PC-3 (cell line): ENCODE results near the gene ADAMTS9.

ENCODE experiments used
- EZH2 ChIP-seq: fragments of 300-600 bp; sonication (generic); IDR thresholded peaks from one replicate; pipeline ENCODE4 v1.6.1; 2017; ENCODE audit warnings: antibody characterized with exemption, mild to moderate bottlenecking, low read length; ENCODE audit not compliant: unreplicated experiment
- TF ChIP-seq, protein P1 (sequence below): fragments of 300-600 bp; sonication (generic); conservative IDR thresholded peaks from 2 replicates; pipeline ENCODE4 v1.5.1; 2017; ENCODE audit warnings: antibody characterized with exemption, low read depth, mild to moderate bottlenecking, low read length

DNA sequence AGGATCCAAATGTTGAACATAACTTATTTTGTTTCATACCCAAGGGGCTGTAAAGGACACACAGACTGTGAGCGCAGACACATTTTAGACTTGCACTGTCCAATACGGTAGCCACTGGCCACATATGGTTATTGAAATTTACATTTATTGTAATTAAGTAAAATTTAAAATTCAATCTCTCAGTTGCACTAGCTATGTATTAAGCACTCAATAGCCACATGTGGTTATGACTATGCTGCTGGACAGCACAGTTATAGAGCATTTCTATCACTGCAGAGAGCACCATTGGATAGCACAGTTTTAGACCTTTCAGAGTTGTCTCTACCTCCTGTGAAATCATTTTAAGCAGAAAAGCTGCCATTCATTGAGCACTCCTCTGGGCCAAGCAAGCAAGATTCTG, 204.3 kb downstream of the ADAMTS9 start:
- TF ChIP-seq, protein P1, sequence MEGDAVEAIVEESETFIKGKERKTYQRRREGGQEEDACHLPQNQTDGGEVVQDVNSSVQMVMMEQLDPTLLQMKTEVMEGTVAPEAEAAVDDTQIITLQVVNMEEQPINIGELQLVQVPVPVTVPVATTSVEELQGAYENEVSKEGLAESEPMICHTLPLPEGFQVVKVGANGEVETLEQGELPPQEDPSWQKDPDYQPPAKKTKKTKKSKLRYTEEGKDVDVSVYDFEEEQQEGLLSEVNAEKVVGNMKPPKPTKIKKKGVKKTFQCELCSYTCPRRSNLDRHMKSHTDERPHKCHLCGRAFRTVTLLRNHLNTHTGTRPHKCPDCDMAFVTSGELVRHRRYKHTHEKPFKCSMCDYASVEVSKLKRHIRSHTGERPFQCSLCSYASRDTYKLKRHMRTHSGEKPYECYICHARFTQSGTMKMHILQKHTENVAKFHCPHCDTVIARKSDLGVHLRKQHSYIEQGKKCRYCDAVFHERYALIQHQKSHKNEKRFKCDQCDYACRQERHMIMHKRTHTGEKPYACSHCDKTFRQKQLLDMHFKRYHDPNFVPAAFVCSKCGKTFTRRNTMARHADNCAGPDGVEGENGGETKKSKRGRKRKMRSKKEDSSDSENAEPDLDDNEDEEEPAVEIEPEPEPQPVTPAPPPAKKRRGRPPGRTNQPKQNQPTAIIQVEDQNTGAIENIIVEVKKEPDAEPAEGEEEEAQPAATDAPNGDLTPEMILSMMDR = no peak
- TF ChIP-seq EZH2 = no peak
